Right lobe of liver (tissue), 6 donors: ENCODE data around the gene C1QL1. TPM values are rescaled to one million over a fixed set of nuclear protein-coding genes. Genes with fewer than 3 reads are reported as not detected.

Source experiments
- ATAC-seq, 4 donors: fragments of 200-7000 bp; cut with Tn5 transposase; one replicate each; pipeline ENCODE4 v1.9.1; 2020; ENCODE audit warnings: mild to moderate bottlenecking in 4 of 4, moderate library complexity in 4 of 4
- DNase-seq, 3 donors: peaks; one replicate each; pipeline ENCODE4 v3.0.0-alpha.2; 2020
- H3K27ac ChIP-seq, 3 donors: fragments of 200-600 bp; one replicate each; pipeline ENCODE4 v1.8.0; 2022
- H3K27me3 ChIP-seq, 2 donors: fragments of 200-600 bp; one replicate each; pipeline ENCODE4 v1.8.0; 2022
- H3K36me3 ChIP-seq, 4 donors: fragments of 200-600 bp; sonication (generic) in 1 of 4; one replicate each; pipeline versions ENCODE4 v1.5.1 to v1.8.0; 2017 to 2022; ENCODE audit warnings: control low read depth in 1 of 4
- H3K4me1 ChIP-seq, 4 donors: fragments of 200-600 bp; sonication (generic) in 1 of 4; one replicate each; pipeline versions ENCODE4 v1.5.1 to v1.8.0; 2017 to 2022; ENCODE audit warnings: control low read depth in 1 of 4
- H3K4me3 ChIP-seq, 3 donors: fragments of 200-600 bp; one replicate each; pipeline ENCODE4 v1.8.0; 2022
- H3K9me3 ChIP-seq, 4 donors: fragments of 200-600 bp; sonication (generic) in 1 of 4; one replicate each; pipeline versions ENCODE4 v1.5.1 to v1.8.0; 2017 to 2022; ENCODE audit warnings: control low read depth in 1 of 4
- POLR2A ChIP-seq: fragments of 450-650 bp; IDR thresholded peaks from one replicate; pipeline ENCODE4 v1.6.1; 2017; ENCODE audit warnings: antibody characterized with exemption, mild to moderate bottlenecking
- WGBS: methylation state at CpG from one replicate; pipeline ENCODE4 v1.1.6; 2018; ENCODE audit warnings: low coverage, low lambda C conversion rate; ENCODE audit not compliant: insufficient coverage; ENCODE audit errors: missing lambda C conversion rate; 5-methylcytosine and 5-hydroxymethylcytosine counted together
- intact Hi-C, 2 donors: fragments of 100-400 bp; cut with DNase I; formaldehyde crosslinking; loops; one replicate each; pipeline versions ENCODE4 v1.11.2 to v1.14.1; 2022
- total RNA-seq, 6 experiments: library from RNA; depleted of rRNA in 2 of 6; stranded (reverse); fragments of >200 nt in 2 of 6; fragmentation: NEBNext Ultra II Directional in 3 of 6; extraction: Animal tissue kit (Norgen Biotek cat#: 25700) in 3 of 6; gene quantifications; one replicate each; pipeline versions ENCODE4 v1.1.0 to v1.2.4, GENCODE V29; 2016 to 2023
- TF ChIP-seq, protein P1 (sequence below), 4 donors: fragments of 200-600 bp in 3 of 4; fragments of 450-650 bp in 1 of 4; IDR thresholded peaks; one replicate each; pipeline versions ENCODE4 v1.5.1 to v1.8.0; 2016 to 2022; ENCODE audit warnings: antibody characterized with exemption in 4 of 4, mild to moderate bottlenecking in 2 of 4
- donor health status: DM: no; HTN: yes; CAD: no.
- donor health status: DM: no; HTN: no; CAD: no.
- donor health status: DM: no; HTN: no; CAD: no.
- donor health status: DM: no; HTN: yes; CAD: no.
- donor health status: DM: no; HTN: yes; CAD: no.

Gene C1QL1
- total RNA-seq, 6 experiments from 2014 or later: 0.31 to 0.62 (median 0.38) TPM; not detected in 2

DNA sequence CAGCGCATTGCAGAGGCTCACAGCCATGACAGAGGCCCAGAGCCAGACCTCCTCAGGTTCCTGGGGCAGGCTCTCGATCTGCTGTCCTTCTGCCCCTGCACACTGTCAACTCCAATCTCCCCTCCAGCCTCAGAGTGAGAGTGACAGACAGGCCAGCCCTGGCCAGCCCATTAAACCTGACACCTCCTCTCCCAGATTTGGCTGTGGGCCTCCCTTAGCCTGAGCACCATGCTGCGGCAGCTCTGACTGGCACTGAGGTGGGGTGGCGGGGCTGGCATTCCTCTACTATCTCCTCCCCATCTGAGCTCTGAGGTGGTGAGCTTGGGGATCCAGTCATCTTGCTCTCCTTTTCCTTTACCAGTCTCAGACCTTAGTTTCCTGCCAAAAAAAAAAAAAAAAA lies 15.5 kb upstream of the C1QL1 start:
- no peak for DNase-seq
- Histone ChIP-seq H3K27me3 (no peaks in the 10 kb centered on the region), H3K9me3 (no peaks in the 10 kb centered on the region), H3K4me3 (no peak overlapping the region), H3K36me3 (no peaks in the 10 kb centered on the region), H3K27ac (no peak overlapping the region), H3K4me1 (peaks cover 1 to 17% (median 7%) of the 10 kb centered on the region in 4 donors)
- no peak for TF ChIP-seq POLR2A
- TF ChIP-seq, protein P1, sequence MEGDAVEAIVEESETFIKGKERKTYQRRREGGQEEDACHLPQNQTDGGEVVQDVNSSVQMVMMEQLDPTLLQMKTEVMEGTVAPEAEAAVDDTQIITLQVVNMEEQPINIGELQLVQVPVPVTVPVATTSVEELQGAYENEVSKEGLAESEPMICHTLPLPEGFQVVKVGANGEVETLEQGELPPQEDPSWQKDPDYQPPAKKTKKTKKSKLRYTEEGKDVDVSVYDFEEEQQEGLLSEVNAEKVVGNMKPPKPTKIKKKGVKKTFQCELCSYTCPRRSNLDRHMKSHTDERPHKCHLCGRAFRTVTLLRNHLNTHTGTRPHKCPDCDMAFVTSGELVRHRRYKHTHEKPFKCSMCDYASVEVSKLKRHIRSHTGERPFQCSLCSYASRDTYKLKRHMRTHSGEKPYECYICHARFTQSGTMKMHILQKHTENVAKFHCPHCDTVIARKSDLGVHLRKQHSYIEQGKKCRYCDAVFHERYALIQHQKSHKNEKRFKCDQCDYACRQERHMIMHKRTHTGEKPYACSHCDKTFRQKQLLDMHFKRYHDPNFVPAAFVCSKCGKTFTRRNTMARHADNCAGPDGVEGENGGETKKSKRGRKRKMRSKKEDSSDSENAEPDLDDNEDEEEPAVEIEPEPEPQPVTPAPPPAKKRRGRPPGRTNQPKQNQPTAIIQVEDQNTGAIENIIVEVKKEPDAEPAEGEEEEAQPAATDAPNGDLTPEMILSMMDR (IDR thresholded peaks at IDR 0.05): no peak
- no peak for ATAC-seq
- whole genome bisulfite sequencing: 71% methylated on average over 1 of the region's 4 CpGs
- intact Hi-C loops: no loop called here

DNA sequence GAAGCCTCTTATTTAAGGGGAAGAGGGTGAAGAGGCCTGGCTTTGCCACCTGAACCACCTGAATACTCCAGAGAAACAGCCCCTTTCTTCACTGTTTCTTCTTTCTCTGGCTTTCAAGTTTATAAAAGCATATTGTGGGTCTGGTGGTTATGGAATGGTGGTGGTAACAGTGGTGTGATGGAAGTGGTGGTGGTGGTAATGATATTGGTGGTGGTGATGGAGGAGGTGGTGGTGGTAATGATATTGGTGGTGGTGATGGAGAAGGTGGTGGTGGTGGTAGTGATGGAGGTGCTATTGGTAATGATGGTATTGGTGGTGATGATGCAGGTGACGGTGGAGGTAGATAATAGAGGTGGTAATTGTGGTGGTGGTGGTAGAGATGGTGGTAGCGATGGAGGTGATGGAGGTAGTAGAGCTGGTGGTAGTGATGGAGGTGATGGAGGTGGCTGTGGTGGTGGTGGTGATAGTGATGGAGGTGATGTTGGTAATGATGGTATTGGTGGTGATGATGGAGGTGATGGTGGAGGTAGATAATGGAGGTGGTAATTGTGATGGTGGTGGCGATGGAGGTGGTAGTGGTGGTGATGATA lies 14.1 kb upstream of the C1QL1 start:
- intact Hi-C loops: no loop called here
- Histone ChIP-seq H3K4me3 (no peak overlapping the region), H3K9me3 (no peaks in the 10 kb centered on the region), H3K27ac (peak overlapping the region; percentile 91 to 99 (median 95)), H3K4me1 (peaks cover 1 to 13% (median 7%) of the 10 kb centered on the region in 4 donors), H3K27me3 (no peaks in the 10 kb centered on the region), H3K36me3 (no peaks in the 10 kb centered on the region)
- DNase-seq (no peak), ATAC-seq (no peak)
- WGBS: 94% methylated on average over 3 of the region's 3 CpGs
- TF ChIP-seq, protein P1 (IDR thresholded peaks at IDR 0.05): no peak
- no peak for TF ChIP-seq POLR2A

DNA sequence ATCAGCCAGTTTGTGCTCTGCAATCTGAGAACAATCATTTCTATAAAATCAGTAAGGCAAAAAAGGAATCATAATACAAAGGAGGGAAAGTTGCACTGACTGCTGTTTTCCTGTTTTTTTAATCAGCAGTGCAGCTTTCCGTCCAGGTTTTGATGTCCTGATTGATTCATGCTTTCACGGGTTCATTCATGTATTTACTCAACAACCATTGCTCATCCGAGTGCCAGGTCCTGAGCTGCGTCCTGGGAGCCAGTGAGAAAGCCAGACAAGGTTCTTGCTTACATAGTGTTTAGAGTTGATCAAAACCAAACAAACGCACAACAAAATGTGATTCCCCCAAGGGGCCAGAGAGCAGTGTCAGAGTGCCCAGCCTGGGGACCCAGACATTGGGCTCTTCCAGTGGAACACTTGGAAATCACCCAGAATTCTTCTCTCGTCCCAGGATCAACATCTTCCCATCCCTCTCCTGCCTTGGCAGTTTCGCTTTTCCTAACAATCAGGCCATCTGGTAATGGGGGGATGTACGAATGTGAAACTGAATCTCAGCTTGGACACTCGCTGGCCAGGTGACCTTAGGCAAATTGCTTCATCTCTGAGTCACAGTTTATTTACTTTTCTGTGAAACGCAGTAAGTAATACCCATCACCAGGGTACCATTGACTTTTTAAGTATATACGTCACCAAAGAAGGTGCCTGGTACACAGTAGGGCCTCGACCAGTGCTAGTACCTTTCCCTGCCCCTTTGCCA lies 13.3 kb upstream of the C1QL1 start:
- 18% methylated on average over 12 of the region's 12 CpGs for WGBS
- DNase-seq (peak; percentile 61 to 78 (median 73)), ATAC-seq (peak; percentile 82 to 89 (median 82))
- Histone ChIP-seq H3K4me1 (peaks cover 1 to 13% (median 7%) of the 10 kb centered on the region in 4 donors), H3K36me3 (no peaks in the 10 kb centered on the region), H3K4me3 (peak overlapping the region in 2 of 3 donors; percentile 41 to 44), H3K27me3 (no peaks in the 10 kb centered on the region), H3K27ac (peak overlapping the region; percentile 91 to 99 (median 95)), H3K9me3 (no peaks in the 10 kb centered on the region)
- intact Hi-C loops: no loop called here
- peak; percentile 31 for TF ChIP-seq POLR2A
- TF ChIP-seq, protein P1 (IDR thresholded peaks at IDR 0.05): no peak

GRCh38 chr17:44979426-44979995 lies 11.4 kb upstream of the C1QL1 start:
- intact Hi-C loops: no loop called here
- DNase-seq (no peak), ATAC-seq (no peak)
- Histone ChIP-seq H3K27me3 (no peaks in the 10 kb centered on the region), H3K4me1 (peaks cover 1 to 13% (median 7%) of the 10 kb centered on the region in 4 donors), H3K4me3 (no peak overlapping the region), H3K36me3 (no peaks in the 10 kb centered on the region), H3K27ac (no peak overlapping the region), H3K9me3 (no peaks in the 10 kb centered on the region)
- whole genome bisulfite sequencing: 57% methylated on average over 2 of the region's 9 CpGs
- no peak for TF ChIP-seq POLR2A
- TF ChIP-seq, protein P1 (IDR thresholded peaks at IDR 0.05): no peak
